Measurements from ENCODE around the gene JAKMIP1.

JAKMIP1 gene

DNA sequence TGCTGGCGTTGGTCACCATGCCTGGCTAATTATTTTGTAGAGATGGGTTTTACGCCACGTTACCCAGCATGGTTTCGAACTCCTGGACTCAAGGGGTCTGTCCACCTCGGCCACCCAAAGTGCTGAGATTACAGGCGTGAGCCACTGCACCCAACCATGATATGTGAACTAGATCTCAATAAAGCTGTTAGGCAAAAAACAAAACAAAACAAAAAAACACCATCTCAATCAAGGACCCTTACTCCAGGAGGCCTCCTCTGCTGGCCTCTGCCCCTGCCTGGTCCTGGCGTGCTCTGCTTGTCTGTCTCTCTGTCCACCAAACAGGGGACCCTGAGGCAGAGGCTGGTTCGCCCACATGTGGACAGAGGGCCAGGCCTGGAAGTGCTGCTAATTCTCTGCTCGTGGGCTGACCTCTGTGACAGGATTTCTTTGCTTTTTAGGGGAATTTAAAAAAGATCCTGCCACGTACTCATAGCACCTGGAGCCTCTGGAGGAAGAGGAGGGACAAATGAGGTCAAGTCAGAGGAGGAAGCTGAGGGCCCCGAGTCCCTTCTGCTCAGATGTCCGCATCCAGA lies 36.6 kb upstream of the JAKMIP1 start:
- H3K9me3 ChIP-seq (ENCODE audit: control insufficient read depth, low read length): no peaks in the 10 kb centered on the region
- H3K4me1 ChIP-seq (ENCODE audit: control insufficient read depth, insufficient read depth, low read length, poor library complexity, severe bottlenecking): no peaks in the 10 kb centered on the region
- no peaks in the 10 kb centered on the region for H3K27me3 ChIP-seq (replicated peaks; ENCODE audit: control insufficient read depth, insufficient read depth, low read length, poor library complexity, severe bottlenecking)
- no peak for DNase-seq
- no peak overlapping the region for H3K27ac ChIP-seq (ENCODE audit: insufficient read depth, low read length, poor library complexity, severe bottlenecking)
- H3K36me3 ChIP-seq (ENCODE audit: control insufficient read depth, insufficient read depth, low read length): no peaks in the 10 kb centered on the region
- no peak overlapping the region for H3K4me3 ChIP-seq (ENCODE audit: insufficient read depth, low read depth, low read length, poor library complexity, severe bottlenecking)

DNA sequence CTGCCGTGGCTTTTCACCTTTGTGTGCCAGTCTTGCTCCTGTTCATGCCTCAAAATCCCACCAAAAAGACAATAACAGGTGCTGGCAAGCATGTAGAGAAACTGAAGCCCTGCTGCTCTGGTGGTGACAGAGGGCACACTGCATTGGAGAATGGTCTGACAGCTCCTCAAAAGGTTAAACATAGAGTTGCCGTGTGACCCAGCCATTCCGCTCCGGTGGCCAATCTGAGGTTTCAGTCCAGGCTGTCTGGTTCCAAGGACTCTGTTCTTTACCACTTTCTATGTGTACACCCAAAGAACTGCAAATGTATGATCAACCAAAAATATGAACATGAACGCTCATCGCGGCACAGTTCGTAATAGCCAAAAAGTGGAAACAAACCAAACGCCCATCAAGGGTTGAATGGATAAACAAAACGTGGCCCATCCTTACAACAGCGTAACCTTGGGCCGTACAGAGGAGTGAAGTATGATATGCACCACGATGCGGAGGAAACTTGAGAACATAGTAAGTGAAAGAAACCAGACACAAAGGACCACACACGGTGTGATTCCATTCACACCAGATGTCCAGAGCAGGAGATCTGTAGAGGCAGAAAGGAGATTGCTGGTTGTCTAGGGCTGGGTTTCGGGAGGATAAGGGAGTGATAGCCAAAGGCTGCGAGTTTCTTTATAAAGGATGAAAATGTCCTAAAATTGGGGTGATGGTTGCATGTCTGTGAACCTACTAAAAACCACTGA lies 35.7 kb upstream of the JAKMIP1 start:
- Histone ChIP-seq H3K9me3 (ENCODE audit: control insufficient read depth, low read length) (no peaks in the 10 kb centered on the region), H3K4me1 (ENCODE audit: control insufficient read depth, insufficient read depth, low read length, poor library complexity, severe bottlenecking) (no peaks in the 10 kb centered on the region), H3K4me3 (ENCODE audit: insufficient read depth, low read depth, low read length, poor library complexity, severe bottlenecking) (no peak overlapping the region), H3K27me3 (replicated peaks; ENCODE audit: control insufficient read depth, insufficient read depth, low read length, poor library complexity, severe bottlenecking) (no peaks in the 10 kb centered on the region), H3K27ac (ENCODE audit: insufficient read depth, low read length, poor library complexity, severe bottlenecking) (no peak overlapping the region), H3K36me3 (ENCODE audit: control insufficient read depth, insufficient read depth, low read length) (no peaks in the 10 kb centered on the region)
- DNase-seq: no peak

DNA sequence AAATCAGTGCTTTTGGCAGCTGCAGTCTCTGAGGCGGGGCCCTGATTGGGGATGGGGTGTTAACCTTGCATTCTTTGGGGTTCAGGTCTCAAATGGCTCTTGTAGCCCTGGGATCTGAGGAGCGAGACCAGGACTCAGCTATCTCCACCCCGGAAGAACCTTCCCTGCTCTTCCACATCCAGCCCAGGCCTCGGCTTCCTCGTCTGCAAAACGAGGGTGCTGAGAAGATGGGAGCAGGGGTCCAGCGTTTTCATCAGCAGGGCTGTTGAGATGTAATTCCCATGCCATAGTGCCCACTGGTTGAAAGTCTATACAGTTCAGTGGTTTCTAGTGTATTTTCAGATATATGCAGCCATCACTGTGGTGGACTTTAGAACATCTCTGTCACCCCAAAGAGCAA lies 34.7 kb upstream of the JAKMIP1 start:
- Histone ChIP-seq H3K36me3 (ENCODE audit: control insufficient read depth, insufficient read depth, low read length) (no peaks in the 10 kb centered on the region), H3K9me3 (ENCODE audit: control insufficient read depth, low read length) (no peaks in the 10 kb centered on the region), H3K27ac (ENCODE audit: insufficient read depth, low read length, poor library complexity, severe bottlenecking) (no peak overlapping the region), H3K4me1 (ENCODE audit: control insufficient read depth, insufficient read depth, low read length, poor library complexity, severe bottlenecking) (no peaks in the 10 kb centered on the region), H3K4me3 (ENCODE audit: insufficient read depth, low read depth, low read length, poor library complexity, severe bottlenecking) (no peak overlapping the region), H3K27me3 (replicated peaks; ENCODE audit: control insufficient read depth, insufficient read depth, low read length, poor library complexity, severe bottlenecking) (no peaks in the 10 kb centered on the region)
- no peak for DNase-seq

DNA sequence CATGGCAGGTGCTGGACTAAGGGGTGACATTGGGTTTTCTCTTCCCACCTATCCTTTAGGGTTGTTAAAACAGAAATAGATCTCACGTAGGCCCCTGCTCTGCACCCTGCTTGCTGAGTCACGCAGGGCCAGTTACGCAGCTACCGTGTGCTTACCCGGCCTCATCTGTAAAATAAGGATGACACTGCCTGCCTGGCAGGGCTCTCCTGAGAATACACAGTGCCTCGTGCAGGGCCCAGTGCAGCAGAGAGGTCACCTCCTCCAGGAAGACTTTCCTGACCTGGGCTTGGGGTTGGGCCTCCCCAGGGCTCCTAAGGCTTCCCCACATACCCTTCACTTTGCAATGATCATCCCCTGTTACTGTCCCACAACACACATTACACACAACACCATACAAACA lies 33.6 kb upstream of the JAKMIP1 start:
- no peaks in the 10 kb centered on the region for H3K9me3 ChIP-seq (ENCODE audit: control insufficient read depth, low read length)
- DNase-seq: no peak
- no peaks in the 10 kb centered on the region for H3K27me3 ChIP-seq (replicated peaks; ENCODE audit: control insufficient read depth, insufficient read depth, low read length, poor library complexity, severe bottlenecking)
- no peak overlapping the region for H3K4me3 ChIP-seq (ENCODE audit: insufficient read depth, low read depth, low read length, poor library complexity, severe bottlenecking)
- H3K27ac ChIP-seq (ENCODE audit: insufficient read depth, low read length, poor library complexity, severe bottlenecking): no peak overlapping the region
- H3K36me3 ChIP-seq (ENCODE audit: control insufficient read depth, insufficient read depth, low read length): no peaks in the 10 kb centered on the region
- H3K4me1 ChIP-seq (ENCODE audit: control insufficient read depth, insufficient read depth, low read length, poor library complexity, severe bottlenecking): no peaks in the 10 kb centered on the region

DNA sequence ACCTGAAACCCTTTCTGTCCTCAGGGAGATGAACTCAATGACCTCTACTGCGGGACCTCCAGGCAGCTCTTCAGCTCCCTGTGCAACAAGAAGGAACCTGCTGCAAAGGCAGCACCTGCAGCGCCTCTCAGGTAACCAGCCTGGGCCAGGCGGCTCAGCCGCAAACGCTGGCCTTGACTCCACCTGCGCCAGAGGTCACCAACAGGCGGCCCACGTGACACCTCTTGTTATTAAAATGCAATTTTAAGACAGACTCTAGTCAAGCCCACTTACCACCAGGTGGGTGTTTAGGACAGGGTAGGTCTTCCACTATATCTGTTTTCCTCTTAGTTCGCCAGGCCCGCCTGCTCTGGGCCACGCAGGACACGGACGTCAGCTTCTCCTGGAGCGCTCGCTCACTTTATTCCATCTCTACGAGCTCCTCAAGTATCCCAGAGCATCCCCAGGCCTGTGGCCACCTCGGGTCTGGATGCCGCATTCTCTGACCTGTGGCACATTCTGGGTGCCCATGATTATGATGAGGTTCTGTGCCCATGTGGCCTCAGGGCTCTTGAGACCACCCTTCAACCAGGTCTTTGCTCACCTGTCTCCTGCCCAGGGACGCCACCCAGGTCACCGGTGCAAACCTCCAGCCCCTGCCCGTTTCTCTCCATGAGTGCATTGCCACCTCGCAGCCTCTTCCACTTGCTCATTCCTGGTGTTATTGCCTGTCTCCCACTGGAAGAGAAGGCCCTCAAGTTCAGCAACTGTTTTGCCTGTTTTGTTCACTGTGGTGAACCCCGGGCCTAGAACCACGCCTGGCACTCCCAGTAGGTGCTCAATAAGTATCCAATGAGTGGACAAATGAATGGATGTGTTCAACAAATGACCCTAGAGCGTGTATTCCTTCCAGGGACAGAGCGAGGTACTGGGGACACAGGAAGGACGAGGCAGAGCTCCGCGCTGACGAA lies 32.8 kb upstream of the JAKMIP1 start:
- Histone ChIP-seq H3K9me3 (ENCODE audit: control insufficient read depth, low read length) (no peaks in the 10 kb centered on the region), H3K4me1 (ENCODE audit: control insufficient read depth, insufficient read depth, low read length, poor library complexity, severe bottlenecking) (no peaks in the 10 kb centered on the region), H3K27ac (ENCODE audit: insufficient read depth, low read length, poor library complexity, severe bottlenecking) (no peak overlapping the region), H3K36me3 (ENCODE audit: control insufficient read depth, insufficient read depth, low read length) (no peaks in the 10 kb centered on the region), H3K27me3 (replicated peaks; ENCODE audit: control insufficient read depth, insufficient read depth, low read length, poor library complexity, severe bottlenecking) (no peaks in the 10 kb centered on the region), H3K4me3 (ENCODE audit: insufficient read depth, low read depth, low read length, poor library complexity, severe bottlenecking) (no peak overlapping the region)
- no peak for DNase-seq

DNA sequence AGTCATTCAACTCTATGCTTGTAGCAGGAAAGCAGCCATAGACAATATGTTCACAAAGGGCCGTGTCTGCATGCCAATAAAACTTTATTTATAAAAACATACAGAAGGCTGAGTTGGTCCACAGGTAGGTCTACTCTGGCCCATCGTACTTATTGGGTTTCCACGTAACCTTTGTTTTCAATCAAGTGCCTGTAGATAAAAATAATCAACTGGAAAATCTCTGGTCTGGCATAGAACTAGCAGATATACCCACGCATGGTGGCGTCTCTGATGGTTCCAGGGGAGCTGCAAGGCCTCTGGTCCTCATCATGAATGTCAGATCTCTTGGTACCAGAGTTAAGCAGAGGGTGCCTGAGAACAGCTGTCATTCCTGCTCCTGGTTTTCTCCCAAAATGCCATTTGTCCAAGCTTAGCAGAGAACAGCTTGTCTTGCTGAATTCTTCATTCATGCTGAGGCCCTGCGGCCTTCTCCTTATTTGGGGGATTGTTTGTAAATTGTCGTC lies 31.4 kb upstream of the JAKMIP1 start:
- no peak for DNase-seq

DNA sequence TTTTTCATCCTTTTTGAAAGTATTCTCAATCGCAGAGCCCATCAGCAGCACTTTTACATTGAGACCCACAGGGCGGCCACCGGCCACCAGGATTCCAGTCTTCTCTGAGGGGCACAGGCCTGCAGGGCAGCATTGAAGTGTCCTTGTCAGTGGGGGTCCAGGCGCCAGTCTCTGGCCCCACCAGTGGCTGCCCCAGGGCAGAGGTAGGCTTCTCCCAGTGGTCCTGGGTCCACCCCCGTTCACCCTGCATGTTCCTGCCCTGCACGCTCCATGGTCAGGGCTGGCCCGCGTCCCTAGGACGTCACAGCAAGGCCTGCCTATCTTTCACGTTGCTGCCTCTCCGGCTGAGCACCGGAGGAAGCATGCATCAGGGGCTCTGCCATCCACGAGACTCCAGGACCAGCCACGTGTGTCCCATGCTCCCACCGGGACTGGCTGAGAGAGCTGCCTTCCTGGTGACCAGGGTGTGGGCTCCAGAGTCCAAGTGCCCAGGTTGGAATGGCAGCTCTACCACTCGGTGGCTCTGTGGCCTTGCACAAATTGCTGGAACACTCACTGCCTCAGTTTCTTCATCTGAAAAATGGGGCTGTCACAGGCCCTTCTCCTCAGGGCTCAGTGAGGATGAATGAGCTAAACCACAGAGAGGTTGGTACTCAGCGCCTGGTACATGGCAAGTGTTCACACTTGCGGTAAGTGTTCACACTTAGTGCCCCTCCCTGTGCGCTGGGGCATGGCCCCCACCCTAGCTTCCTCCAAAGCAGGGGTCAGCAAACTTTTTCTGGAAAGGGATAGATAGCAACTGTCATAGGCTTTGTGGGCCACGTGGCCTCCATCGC lies 30.7 kb upstream of the JAKMIP1 start:
- no peaks in the 10 kb centered on the region for H3K27me3 ChIP-seq (replicated peaks; ENCODE audit: control insufficient read depth, insufficient read depth, low read length, poor library complexity, severe bottlenecking)

More for the DNA sequence above, 31.4 kb upstream of the JAKMIP1 start:
- no peaks in the 10 kb centered on the region for H3K9me3 ChIP-seq (ENCODE audit: control insufficient read depth, low read length)
- no peaks in the 10 kb centered on the region for H3K27me3 ChIP-seq (replicated peaks; ENCODE audit: control insufficient read depth, insufficient read depth, low read length, poor library complexity, severe bottlenecking)
- H3K4me3 ChIP-seq (ENCODE audit: insufficient read depth, low read depth, low read length, poor library complexity, severe bottlenecking): no peak overlapping the region
- H3K27ac ChIP-seq (ENCODE audit: insufficient read depth, low read length, poor library complexity, severe bottlenecking): no peak overlapping the region
- no peaks in the 10 kb centered on the region for H3K4me1 ChIP-seq (ENCODE audit: control insufficient read depth, insufficient read depth, low read length, poor library complexity, severe bottlenecking)
- H3K36me3 ChIP-seq (ENCODE audit: control insufficient read depth, insufficient read depth, low read length): no peaks in the 10 kb centered on the region

DNA sequence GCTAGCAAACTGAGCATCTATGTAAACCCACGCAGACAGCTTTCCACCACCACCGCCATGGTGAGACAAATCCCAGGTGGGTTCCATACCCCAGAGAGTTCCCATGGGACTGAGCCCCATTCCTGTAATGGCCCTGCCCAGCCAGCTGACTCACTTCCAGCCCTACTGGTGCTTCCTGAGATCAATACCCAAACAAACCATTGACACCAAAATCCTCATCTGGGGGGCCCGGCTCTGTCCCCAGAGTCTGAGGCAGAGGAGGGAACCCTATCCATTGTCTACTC lies 30.1 kb upstream of the JAKMIP1 start:
- H3K9me3 ChIP-seq (ENCODE audit: control insufficient read depth, low read length): no peaks in the 10 kb centered on the region
- no peaks in the 10 kb centered on the region for H3K27me3 ChIP-seq (replicated peaks; ENCODE audit: control insufficient read depth, insufficient read depth, low read length, poor library complexity, severe bottlenecking)
- H3K4me3 ChIP-seq (ENCODE audit: insufficient read depth, low read depth, low read length, poor library complexity, severe bottlenecking): no peak overlapping the region
- H3K36me3 ChIP-seq (ENCODE audit: control insufficient read depth, insufficient read depth, low read length): no peaks in the 10 kb centered on the region
- DNase-seq: no peak
- H3K4me1 ChIP-seq (ENCODE audit: control insufficient read depth, insufficient read depth, low read length, poor library complexity, severe bottlenecking): no peaks in the 10 kb centered on the region
- H3K27ac ChIP-seq (ENCODE audit: insufficient read depth, low read length, poor library complexity, severe bottlenecking): no peak overlapping the region

More for the DNA sequence above, 30.7 kb upstream of the JAKMIP1 start:
- Histone ChIP-seq H3K36me3 (ENCODE audit: control insufficient read depth, insufficient read depth, low read length) (no peaks in the 10 kb centered on the region), H3K4me1 (ENCODE audit: control insufficient read depth, insufficient read depth, low read length, poor library complexity, severe bottlenecking) (no peaks in the 10 kb centered on the region), H3K9me3 (ENCODE audit: control insufficient read depth, low read length) (no peaks in the 10 kb centered on the region), H3K4me3 (ENCODE audit: insufficient read depth, low read depth, low read length, poor library complexity, severe bottlenecking) (no peak overlapping the region), H3K27ac (ENCODE audit: insufficient read depth, low read length, poor library complexity, severe bottlenecking) (no peak overlapping the region)
- no peak for DNase-seq

DNA sequence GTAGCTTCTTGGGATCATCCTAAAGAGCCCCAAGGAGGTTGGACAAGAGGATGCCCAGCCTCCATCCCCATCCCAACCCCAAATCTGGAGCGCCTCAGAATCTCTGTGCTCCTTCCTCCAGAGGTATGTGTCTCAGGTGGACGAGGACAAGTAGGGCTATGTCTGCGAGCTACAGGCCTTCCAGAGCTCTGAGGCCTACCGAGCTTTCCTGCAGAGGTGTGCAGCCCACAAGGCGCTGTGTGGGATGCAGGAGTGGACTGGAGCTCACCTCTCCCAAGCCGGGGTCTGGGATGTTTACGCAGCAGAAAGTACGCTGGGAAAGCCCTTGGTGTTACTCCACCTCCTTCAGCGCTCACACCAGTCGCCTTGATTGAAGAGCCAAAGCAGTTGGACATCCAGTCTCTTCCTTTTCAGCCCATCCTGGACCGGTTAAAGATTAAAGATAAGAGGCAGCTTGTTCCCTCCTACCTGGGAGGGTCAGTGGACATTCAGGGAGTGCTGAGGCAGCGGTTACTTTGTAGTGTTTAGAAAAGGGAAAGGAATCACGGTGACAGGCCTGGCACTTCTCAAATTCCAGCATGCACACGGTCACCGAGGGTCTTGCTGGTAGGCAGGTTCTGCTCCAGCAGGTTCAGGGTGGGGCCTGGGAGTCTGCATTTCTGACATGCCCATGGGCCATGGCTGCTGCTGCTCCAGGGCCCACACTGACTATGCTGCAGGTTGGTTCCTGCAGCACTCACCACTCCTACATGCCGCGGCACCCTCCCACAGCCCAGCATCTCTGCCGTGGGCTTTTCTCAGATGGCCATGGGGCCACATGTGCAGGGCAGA lies 29.5 kb upstream of the JAKMIP1 start:
- Histone ChIP-seq H3K9me3 (ENCODE audit: control insufficient read depth, low read length) (no peaks in the 10 kb centered on the region), H3K36me3 (ENCODE audit: control insufficient read depth, insufficient read depth, low read length) (no peaks in the 10 kb centered on the region), H3K27me3 (replicated peaks; ENCODE audit: control insufficient read depth, insufficient read depth, low read length, poor library complexity, severe bottlenecking) (no peaks in the 10 kb centered on the region), H3K27ac (ENCODE audit: insufficient read depth, low read length, poor library complexity, severe bottlenecking) (no peak overlapping the region), H3K4me1 (ENCODE audit: control insufficient read depth, insufficient read depth, low read length, poor library complexity, severe bottlenecking) (no peaks in the 10 kb centered on the region), H3K4me3 (ENCODE audit: insufficient read depth, low read depth, low read length, poor library complexity, severe bottlenecking) (no peak overlapping the region)
- no peak for DNase-seq

Measured in effector memory CD4-positive, alpha-beta T cell (primary cell).